HG02970 (cell line): ENCODE results near the gene SEMA7A.

Experiments used
- ATAC-seq: cut with Tn5 transposase; IDR thresholded peaks from one replicate; pipeline ENCODE4 v1.9.1; 2021; ENCODE audit warnings: mild to moderate bottlenecking, moderate library complexity, moderate number of reproducible peaks; ENCODE audit not compliant: unreplicated experiment, low FRiP score

SEMA7A gene

DNA sequence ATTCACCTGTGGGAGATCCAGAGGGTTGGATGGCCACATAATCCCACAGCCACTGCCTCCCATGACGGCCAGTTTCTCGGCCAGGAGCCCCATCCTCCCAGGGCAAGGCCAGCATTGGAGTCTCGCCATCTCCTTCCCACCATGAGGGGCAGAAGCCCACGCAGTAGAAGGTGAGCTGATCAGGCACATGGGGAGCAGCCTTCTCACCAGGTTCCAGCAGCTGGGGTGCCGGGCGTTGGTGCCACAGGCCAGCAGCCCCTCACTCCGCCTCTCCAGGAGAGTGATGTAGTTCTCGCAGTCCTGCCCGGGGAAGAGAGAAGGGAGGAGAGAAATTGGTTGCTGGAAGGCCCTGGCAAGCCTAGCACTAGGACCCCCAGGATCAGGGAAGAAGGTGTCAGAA is 16.1 kb downstream of the SEMA7A start:
- no peak for ATAC-seq

DNA sequence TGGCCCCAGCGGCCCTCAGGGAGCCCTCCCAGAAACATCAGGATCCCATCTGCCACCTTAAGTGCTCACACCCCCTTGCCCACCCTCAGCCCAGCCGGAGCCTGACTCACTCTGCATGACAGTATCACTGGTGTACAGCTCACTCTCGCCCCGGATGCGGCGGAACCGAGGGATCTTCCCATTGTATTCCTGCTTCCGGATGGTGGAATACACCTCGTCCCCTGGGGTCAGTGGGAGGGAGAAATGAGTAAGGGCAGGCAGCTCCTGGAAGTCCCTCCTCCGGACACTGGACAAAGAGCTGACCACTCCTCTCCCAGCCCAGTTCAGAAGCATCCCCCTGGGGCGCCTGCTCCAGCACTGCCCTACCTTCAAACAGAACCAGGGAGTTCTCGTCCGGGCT is 16.5 kb downstream of the SEMA7A start:
- ATAC-seq = no peak

DNA sequence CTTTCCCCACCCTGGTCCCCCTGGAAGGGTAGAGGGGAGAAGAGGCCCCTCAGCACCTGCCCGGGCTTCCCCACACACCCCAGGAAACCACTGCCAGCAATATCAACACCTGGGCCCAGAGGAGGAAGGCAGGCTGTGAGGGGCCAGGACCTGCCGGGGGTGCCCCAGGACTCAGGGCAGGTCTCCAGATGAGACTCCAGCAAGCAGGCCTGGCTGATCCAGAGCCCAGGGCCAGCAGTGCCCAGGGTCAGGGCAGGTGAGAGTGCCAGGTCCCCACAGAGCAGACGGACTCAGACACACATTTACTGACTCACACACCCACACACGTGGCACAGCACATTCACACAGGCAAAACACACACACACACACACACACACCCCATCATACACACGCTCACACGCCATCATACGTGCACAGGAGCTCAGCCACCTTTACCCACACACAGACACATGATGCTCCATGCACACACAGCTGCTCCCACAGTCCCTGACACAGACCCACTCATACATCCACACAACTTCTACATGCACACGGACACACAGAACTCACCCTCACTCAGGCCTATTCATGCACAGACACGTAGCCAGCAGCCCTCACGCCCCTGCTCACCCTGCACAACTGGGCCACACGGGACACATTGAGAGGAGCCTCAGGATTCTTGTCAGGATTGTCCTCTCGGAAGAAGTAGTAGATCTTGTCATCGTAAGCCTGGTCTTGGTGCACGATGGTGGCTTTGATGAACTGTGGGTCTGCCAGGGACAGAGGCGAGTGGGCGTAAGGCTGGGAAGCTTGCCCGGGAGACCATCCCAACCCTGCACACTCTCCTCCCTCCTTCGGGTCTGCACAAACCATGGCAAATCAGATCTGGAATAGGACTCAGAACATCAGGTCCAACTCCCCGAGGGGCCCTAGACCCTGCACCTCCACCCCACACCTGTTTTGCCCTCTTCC is 17.5 kb downstream of the SEMA7A start:
- no peak for ATAC-seq

DNA sequence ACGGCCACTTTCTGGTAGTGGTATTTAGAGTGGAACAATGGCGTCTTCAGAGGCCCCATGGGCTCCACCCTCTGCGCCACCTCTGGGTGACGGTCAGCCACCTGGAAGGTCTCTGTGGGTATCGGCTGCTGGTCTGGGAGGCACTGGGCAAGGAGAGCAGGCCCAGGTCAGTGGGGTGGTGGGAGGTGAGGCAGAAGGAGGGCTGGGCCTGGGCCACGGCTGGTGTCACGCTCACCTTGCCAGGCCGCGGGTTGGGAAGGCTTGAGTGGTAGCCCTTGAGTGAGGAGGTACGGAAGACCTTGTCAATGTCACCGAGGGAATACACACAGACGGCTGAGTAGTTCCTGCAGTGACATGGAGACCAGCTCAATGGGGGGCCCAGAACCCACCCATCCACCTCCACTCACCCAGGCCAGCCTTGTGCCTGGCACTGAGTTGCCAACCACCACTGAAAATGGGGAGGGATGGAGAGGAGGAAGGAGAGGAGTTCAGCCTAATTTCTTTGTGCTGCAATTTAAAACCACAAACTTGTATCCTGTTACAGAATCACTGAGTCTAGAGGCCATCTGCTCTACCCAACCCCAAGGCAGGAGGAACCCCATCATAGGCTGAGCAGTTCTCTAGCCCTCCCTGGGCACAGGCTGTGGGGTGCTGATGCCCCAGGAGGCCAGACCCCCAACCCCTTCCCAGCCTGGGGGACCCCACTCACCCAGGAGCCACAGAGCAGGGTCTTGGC is 19.0 kb downstream of the SEMA7A start:
- no peak for ATAC-seq

DNA sequence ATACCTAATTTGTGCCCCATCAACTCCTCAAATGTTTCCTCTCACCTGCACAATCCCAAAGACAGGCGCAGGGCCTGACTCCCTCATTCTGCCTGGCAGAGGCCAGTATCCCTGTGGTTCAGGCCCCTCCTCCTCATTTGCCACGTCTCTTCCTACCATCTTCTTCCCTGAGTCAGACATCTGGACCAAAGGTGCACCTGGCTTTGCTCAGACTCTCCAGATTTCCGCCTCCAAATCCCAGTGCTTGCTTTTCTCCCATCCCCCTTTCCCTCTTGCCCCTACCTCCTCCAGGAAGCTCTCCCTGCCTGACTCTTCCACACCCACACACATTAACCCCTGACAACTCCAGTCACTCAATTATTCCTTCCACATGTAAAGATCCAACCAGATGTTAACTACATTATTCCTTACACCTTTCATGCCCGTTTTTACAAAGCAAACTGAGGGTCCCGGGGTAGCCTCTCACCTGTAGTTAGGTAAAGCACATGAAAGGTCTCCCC is 19.6 kb downstream of the SEMA7A start:
- ATAC-seq = no peak

DNA sequence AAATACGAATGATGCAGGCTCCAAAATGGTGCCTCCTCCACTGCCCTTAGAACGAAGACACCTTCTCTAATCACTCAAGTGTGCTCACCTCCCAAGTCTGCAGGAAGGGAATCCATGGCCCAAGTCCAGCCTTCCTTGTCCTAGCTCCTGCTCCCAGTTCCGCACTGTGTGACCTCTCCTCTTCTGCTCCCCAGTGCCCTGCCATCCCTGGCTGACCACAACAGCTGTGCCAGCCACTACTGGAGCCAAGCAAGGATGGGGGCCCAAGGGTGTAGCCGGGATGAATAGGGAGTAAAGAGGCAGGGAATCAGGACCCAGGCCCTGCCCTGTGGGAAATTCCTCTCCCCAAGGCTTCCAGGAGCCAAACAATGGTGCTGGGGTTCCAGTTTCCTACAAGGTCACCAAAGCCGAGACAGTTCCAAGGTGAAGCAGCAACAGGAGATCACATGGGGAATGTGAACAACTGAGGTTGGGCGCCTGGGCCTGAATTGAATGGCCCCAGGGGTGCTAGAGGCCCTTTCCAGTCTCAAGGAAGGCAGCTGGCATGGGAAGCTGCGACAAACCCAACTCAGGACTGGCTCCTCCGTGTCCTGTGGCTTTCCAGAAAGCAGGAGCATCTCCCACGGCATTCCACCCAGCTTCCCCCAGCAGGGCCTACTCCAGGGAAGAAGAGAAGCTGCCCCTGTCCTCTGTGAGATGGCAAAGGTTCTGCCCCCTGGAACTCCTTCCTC is 20.2 kb downstream of the SEMA7A start:
- no peak for ATAC-seq

DNA sequence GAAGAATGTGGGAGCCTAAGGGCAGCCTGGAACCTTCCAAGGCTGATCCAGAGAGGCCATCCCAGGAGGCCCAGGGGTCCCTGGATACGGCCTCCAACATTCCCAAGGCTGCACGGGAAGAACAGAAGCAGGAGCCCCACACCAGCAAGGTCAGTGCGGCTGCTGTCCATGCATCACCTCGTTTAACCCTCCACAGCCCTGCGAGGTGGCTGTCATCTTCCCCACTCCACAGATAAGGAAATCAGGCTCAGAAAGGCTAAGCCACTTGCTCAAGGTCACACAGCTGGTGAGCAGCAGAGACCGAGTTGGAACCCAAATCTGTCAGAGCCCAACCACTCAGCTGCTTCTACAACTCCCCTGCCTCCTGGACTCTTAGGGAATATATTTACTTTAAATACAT is 21.6 kb downstream of the SEMA7A start:
- ATAC-seq = no peak

DNA sequence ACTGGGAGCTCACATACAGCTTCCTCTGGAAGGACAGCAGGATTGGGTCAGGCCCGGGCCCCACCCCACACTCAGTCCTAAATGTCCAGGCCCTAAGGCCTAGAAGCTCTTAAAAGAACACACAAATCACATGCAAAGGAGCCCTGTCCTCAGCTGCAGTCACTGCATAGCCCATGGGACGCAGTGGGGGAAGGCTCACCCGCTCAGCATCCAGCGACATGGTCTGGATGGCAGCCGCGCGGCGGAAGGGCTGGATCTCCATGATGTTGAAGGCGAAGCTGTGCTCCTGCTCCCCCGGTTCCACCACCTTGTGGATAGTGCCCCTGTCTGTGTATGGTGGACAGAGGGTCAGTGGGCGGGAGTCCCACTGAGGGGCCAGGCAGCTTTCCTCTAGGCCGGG is 22.1 kb downstream of the SEMA7A start:
- no peak for ATAC-seq

DNA sequence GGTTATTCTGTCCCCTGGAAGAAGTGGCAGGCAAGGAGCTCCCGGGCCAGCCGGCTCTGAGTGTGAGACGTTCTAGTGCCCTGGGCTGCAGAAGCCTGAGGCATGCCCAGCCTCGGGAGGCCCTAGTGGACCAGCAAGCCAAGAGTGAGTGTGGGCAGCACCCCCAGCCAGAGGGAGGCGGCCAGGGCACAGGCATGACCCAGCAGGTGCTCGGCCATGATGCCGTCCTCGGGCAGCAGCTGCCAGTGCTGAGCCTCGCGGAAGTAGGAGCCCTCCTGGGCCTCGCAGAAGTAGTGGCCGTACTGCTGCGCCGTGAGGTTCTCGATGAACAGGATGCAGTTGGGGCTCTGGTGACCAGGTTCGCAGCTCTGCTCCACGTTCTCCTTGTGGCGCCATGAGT is 23.3 kb downstream of the SEMA7A start:
- ATAC-seq = no peak

DNA sequence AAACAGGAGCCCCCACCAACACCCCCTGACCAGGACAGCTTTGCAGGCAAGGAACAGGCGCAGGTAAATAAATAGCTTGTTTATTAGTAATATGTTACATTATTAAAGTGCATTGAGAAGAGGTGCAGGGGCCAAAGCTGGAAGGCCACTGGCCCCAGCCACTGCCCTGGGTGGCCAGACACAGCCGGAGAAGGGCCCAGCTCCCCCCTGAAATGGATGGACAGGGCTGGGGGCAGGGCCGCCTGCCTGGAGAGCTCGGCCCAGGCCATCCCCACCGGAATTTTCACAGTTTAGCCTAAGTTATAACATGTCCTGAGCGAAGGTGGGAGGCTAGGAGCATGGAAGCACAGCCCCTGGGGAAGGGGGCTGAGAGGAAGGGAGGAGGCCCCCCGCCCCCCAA is 24.5 kb downstream of the SEMA7A start:
- ATAC-seq = no peak

DNA sequence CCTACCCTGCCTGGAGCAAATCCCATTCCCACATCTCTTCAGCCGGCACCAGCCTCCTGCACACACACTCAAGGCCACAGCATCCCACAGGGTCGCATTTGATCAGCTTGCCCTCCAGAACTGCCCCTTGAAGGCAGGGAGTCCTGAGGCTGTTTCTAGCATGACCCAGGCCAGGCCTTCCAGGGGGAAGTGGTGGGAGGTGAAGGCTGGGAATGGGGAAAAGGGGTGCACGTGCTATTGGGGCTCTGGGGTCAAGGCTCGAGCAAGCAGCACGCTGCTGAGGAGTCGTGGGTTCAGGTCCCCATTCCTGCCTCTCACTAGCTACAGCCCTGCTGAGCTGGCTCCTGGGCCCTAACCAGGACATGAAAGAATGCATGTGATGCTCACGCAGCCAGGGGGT is 24.9 kb downstream of the SEMA7A start:
- ATAC-seq = no peak

DNA sequence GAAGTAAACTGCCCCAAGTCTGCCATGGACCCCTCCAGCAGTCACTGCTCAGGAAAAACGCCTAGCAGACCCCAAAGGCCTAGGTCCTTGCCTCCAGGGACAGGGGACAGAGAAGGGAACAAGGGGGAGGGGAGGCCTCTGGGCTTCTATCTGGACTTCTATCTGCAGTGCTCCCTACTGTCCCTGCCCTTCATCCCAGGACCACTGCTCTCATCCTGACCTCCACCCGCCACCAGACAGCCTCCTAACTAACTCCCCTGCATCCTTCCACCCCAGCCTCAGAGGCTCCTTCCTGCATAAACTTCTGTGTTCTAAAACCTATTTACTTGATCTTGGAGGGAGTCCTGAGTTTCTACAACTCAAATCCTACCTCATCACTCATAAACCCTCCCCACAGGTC is 25.4 kb downstream of the SEMA7A start:
- no peak for ATAC-seq

DNA sequence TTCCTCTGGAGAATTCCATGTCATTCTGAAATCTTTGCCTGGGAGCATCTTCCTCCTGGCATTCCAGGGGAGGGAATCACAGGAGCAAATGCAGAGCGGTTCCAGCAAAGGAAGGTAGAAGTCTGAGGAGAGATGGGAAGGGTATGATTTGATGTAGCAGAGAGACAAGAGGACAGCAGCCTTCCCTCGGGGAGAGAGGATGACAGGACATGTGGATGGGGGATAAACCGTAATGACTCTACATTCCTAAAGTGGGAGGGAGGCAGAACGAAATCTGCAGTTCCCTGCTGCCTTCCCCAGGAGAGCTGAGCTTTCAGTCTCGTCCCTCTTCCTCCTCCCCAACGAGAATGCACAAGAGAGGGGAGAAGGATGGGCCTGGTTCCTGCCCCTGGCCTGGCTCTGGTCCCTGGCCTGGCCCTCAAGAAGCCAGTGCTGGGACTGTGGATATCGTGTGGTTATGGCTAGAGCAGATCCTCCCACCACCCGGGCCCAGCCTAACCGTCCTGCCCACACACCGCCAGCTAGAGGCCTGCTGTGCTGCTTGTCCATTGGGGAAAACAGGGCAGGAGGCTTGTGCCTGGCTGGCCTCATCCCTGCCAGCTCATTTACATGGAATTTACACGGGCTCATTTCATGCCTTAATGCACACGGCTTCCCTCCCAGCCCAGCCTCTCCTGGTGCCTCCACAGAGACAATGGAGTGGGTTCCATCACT is 26.6 kb downstream of the SEMA7A start:
- no peak for ATAC-seq

DNA sequence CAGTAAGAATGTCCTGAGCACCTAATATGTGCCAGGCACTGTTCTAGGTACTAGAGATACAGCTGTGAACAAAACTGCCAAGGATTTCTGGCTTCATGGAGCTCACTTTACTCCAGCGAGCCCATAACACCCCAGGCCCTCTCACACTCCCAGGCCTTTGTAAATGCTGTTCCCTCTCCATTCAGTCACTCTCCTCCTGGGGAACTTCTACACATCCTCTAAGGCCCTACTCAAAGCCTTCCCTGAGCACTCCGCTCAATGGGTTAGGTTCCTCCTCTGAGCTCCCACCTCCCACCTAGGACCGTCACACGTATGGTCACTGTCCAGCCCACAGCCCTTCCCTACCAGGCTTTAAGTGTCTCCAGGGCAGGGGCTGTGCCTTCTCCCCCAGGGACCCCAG is 27.2 kb downstream of the SEMA7A start:
- ATAC-seq = no peak

DNA sequence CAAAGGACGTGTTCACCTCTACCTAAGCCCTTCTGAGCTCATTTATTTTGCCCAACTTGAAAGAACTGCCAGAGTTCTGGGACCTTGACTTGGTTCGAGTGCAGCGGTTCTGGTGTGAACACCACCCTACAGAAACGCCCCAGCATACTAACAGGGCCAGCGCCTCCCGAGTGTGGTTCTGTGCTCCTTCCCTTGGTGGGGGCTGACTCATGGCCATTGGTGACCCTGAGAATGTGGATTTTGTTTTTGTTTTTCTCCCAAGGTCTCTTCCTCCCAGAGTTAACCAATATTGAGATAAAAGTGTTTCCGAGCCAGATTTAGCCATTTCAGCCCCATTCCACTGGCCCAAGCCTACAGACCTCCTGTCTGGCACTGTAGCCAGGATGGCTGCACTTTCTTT is 27.9 kb downstream of the SEMA7A start:
- ATAC-seq = no peak

DNA sequence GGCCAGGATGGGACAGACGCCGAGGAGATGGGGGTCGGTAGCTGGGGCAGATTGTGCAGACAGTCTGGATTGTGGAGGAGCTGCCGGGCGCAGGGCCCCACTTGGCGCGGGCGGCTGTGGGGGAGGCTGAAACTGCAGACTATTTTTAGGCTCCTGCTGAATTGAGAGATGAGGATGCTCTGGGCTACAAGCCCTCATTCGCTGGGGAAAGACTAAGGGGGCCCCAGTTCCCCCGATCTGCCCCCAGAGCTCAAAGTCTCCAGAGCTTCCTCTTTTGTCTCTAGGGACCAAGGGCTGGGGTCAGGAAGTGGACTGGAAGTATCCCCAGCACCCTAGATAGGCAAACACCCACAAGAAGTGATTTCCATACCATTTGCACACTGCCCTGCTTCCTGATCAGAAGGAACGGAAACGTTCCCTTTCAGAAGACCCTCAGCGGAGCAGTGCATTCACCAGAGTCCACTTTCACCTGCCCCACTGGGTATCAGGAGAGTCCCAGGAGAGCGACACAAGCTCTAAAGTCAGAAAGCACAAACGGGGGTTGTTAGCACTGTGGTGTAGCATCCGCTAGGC is 29.7 kb downstream of the SEMA7A start:
- no peak for ATAC-seq

DNA sequence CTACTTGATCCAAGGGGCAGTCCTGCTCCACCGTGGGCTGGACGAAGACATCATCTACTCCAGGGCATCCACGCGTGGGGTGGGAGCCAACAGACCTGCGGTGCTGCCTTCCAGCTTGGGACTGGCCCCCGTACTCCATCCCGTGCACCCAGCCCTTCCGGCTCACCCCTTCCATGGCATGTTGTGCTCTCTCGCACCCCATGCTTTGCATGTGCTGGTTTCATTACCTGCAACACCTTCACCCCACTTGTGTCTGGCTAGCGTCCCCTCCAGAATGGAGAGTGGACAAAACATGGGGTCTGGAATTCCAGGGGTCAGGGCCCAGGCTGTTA is 30.2 kb downstream of the SEMA7A start:
- no peak for ATAC-seq

DNA sequence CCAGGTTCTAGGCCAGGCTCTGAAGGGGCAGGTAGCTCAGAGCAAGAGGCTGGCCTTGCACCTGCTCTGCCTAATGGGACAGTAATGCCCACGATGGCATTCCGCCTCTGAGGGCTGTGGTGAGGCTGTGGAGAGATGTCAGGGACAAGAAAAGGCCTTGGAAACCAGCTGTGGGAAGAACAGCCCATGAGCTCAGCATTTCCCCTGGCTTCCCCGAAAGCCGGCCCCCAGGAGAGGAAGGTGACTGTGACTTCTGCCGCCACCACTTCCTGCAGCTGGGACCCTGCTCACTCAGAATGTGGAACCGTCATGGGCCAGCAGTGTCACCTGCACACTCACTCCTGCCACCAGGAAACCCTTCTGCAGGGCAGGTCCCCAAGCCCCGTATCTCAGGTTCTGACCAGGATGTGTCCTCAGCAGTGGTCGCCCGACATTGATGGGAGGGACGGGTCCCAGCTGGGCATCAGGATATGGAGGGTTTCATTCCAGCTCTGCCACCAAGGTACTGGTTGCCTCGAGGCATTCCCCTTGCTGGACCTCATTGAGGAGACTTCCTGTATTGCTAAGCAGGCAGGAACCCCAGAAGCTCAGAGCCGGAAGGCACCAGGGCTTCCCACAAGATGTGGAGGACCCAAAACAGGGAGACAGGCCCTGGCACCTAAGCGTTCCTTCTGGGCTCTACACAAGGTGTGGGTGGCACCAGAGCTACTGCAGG is 30.7 kb downstream of the SEMA7A start:
- peak; percentile 28 for ATAC-seq

DNA sequence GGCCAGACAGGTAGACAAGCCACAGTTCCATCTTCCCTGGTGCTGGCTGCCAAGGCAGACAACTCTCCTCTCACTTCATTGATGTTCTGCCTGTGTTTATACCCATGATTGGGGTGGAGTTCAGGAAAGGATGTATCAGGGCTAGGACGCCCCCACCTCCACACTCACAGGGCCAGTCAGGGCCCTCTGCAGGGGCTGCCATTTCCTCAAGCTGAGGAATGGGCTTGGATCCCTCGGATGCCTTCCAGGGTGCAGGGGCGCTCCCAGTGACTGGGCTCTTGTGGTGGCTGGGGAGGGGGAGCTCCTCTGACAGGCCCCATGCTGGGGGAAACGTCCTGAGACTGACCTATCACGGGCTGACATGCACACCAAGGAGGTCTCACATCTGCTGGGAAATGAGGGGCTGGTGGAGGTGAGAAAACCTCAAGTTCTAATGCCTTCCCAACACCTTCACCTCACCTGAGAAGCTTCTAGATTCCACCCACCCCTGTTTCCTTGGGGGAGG is 31.4 kb downstream of the SEMA7A start:
- no peak for ATAC-seq
